Activated B cell treated with CpG ODN at 0.5 μM for 24 hours (primary cell): ENCODE data around the gene IRF4. TPM values are rescaled to one million over a fixed set of nuclear protein-coding genes. Genes with fewer than 3 reads are reported as not detected.
"Not testable (repeated sequence)": the region's sequence is repeated elsewhere in the genome, so short reads cannot be mapped to it uniquely, and the experiment has no call there.

Experiments used
- ATAC-seq: fragments of 200-7000 bp; cut with Tn5 transposase; one replicate; pipeline ENCODE4 v1.10.0; 2021; ENCODE audit warnings: low read depth, mild to moderate bottlenecking, moderate library complexity
- CTCF ChIA-PET: fragments of 350-600 bp; sonication (Branson Sonifier 250); formaldehyde crosslinking; loops from one replicate; lab custom pipeline; 2021; ENCODE audit warnings: antibody characterized with exemption; lab: Charles Lee
- POLR2A ChIA-PET: fragments of 350-600 bp; sonication (Branson Sonifier 250); formaldehyde crosslinking; loops from one replicate; lab custom pipeline; 2021; ENCODE audit warnings: antibody characterized with exemption; lab: Charles Lee
- DNase-seq: peaks from one replicate; pipeline ENCODE4 v3.0.0; 2022
- H3K27ac Mint-ChIP-seq: one replicate; pipeline ENCODE4 v1.8.0; 2020; ENCODE audit warnings: mixed read lengths
- H3K27me3 Mint-ChIP-seq: one replicate; pipeline ENCODE4 v1.8.0; 2021; ENCODE audit warnings: mixed read lengths
- H3K36me3 Mint-ChIP-seq: one replicate; pipeline ENCODE4 v1.8.0; 2021; ENCODE audit warnings: low read depth, mixed read lengths
- H3K4me1 Mint-ChIP-seq: one replicate; pipeline ENCODE4 v1.8.0; 2021; ENCODE audit warnings: mixed read lengths
- H3K4me3 Mint-ChIP-seq: one replicate; pipeline ENCODE4 v1.8.0; 2020; ENCODE audit warnings: mild to moderate bottlenecking, mixed read lengths
- H3K9me3 Mint-ChIP-seq: one replicate; pipeline ENCODE4 v1.8.0; 2020; ENCODE audit warnings: mixed read lengths
- intact Hi-C: fragments of 100-400 bp; cut with micrococcal nuclease; formaldehyde crosslinking; loops from one replicate; pipeline ENCODE4 v1.15.1; 2024
- total RNA-seq: library from RNA; stranded (reverse); gene quantifications from 2 replicates; pipeline ENCODE4 v1.2.3, GENCODE V29; 2022
- TF ChIP-seq, protein P1 (sequence below): fragments of 200-600 bp; IDR thresholded peaks from one replicate; pipeline ENCODE4 v1.8.0; 2022; ENCODE audit warnings: antibody characterized with exemption, mild to moderate bottlenecking

IRF4 gene
- total RNA-seq, 1 donor from 2014 or later = 417 TPM

DNA sequence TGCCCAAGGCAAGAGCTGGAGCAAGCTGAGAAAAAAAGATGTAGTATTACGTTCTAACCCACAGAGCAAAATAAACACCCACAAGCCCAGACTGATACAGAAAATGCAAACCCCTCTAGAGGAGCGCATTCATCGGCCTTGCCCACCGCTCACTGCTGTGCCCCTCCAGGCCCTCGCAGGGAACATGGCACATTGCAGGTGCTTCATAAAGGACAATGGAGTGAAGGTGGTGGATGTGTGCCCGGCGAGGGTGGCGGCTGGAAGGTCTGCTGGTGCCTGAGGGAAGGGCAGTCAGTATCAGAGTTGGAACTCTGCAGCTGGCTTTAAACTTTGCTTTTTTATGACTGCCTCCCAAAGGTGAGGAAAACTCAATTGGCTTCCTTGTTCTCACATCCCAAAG is 18.5 kb upstream of the IRF4 start:
- H3K27ac Mint-ChIP-seq = peak overlapping the region; percentile 43
- no peak for DNase-seq
- ChIA-PET POLR2A (interaction anchor here (0.7 to 2.9 kb wide), 7 partner anchors 19 to 86 kb away, joined by 3 to 17 read pairs (median 4); partner anchors contain the start of gene IRF4), CTCF (interaction anchor here (0.7 to 1.4 kb wide), 2 partner anchors 35 to 145 kb away, joined by 3 read pairs; no protein-coding TSS in a partner anchor)
- H3K27me3 Mint-ChIP-seq = peaks cover 5% of the 10 kb centered on the region
- intact Hi-C loops = no loop called here
- H3K4me1 Mint-ChIP-seq = peaks cover 37% of the 10 kb centered on the region
- H3K36me3 Mint-ChIP-seq = no peaks in the 10 kb centered on the region
- no peak for ATAC-seq
- H3K4me3 Mint-ChIP-seq = peak overlapping the region; percentile 49
- no peaks in the 10 kb centered on the region for H3K9me3 Mint-ChIP-seq
- TF ChIP-seq, protein P1, sequence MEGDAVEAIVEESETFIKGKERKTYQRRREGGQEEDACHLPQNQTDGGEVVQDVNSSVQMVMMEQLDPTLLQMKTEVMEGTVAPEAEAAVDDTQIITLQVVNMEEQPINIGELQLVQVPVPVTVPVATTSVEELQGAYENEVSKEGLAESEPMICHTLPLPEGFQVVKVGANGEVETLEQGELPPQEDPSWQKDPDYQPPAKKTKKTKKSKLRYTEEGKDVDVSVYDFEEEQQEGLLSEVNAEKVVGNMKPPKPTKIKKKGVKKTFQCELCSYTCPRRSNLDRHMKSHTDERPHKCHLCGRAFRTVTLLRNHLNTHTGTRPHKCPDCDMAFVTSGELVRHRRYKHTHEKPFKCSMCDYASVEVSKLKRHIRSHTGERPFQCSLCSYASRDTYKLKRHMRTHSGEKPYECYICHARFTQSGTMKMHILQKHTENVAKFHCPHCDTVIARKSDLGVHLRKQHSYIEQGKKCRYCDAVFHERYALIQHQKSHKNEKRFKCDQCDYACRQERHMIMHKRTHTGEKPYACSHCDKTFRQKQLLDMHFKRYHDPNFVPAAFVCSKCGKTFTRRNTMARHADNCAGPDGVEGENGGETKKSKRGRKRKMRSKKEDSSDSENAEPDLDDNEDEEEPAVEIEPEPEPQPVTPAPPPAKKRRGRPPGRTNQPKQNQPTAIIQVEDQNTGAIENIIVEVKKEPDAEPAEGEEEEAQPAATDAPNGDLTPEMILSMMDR = no peak

DNA sequence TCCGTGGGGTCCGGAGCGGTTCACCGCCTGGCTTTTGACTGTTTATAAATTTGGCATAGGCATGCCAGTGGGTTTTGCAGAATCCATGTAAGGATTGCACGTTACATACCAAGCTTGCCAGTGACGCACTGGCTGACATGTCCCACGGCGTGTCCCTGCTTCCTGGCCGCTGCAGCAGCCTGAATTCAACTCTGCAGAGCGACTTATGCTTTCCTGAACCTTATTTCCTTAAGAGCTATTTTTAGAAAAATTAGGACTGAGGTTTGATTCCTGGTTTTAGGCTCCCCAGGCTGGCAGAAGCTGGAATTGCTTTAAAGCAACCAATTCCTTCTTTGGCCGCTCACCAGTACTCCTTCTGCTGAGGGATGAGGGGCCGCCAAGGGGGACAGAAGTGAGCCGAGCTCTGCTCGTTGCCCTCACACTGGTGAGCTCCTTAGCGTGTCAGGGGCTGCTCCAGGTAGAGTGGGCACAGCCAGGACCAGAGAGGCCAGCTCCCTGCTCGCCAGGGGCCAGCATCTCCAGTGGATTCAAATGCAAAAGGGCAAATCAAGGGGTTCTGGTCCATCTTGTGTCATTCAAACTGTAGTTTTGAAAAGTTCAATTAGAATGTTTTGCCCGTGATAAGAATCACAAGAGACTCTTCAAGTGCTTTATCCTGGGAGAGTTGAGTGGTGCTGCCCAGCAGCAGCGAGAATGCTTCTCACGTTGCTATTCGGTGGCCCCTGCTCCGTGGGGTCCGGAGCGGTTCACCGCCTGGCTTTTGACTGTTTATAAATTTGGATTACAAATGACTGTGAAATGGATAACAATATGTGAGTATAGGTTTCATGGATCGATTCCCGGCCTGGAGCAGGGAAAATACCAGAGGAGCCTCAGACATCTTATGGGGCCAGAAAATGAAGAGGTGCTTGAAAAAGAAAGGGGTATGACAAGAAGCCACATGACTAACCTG is 17.5 kb upstream of the IRF4 start:
- DNase-seq (no peak), ATAC-seq (no peak)
- TF ChIP-seq, protein P1 = no peak
- Mint-ChIP-seq H3K9me3 (no peaks in the 10 kb centered on the region), H3K4me3 (no peak overlapping the region), H3K27ac (peak overlapping the region; percentile 8), H3K27me3 (peaks cover 5% of the 10 kb centered on the region), H3K36me3 (no peaks in the 10 kb centered on the region), H3K4me1 (peaks cover 48% of the 10 kb centered on the region)
- ChIA-PET POLR2A (interaction anchor here (1.1 to 2.9 kb wide), 3 partner anchors 18 to 30 kb away, joined by 4 to 17 read pairs (median 4); partner anchors contain the start of gene IRF4), CTCF (interaction anchor here (0.6 to 1.4 kb wide), 2 partner anchors 10 to 144 kb away, joined by 3 read pairs; no protein-coding TSS in a partner anchor)
- intact Hi-C loops = no loop called here

DNA sequence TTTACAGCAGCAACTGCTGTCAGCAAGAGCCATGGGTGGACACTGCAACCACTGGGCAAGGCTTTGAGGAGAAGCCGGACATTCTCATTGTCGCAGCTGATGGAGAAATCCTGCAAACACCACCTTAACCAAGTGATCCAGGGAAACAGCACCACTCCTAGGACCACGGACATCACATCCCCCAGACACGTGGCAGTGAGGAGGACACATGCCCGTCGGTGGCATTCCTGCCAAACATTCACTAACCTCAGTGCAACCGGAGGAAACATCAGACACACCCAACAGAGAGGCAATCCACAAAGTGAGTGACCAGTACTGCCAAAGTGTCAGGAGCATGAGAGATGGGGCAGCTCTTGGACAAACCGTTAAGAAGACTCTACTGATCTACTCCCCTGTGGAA is 16.6 kb upstream of the IRF4 start:
- Mint-ChIP-seq H3K27ac (no peak overlapping the region), H3K36me3 (no peaks in the 10 kb centered on the region), H3K9me3 (no peaks in the 10 kb centered on the region), H3K4me3 (no peak overlapping the region), H3K4me1 (peaks cover 57% of the 10 kb centered on the region), H3K27me3 (peaks cover 3% of the 10 kb centered on the region)
- CTCF ChIA-PET = no interaction called here
- TF ChIP-seq, protein P1 = no peak
- DNase-seq = no peak
- POLR2A ChIA-PET = interaction anchor here (1.7 kb wide), 1 partner anchor 25 kb away, joined by 5 read pairs; no protein-coding TSS in a partner anchor
- intact Hi-C loops = no loop called here
- no peak for ATAC-seq

DNA sequence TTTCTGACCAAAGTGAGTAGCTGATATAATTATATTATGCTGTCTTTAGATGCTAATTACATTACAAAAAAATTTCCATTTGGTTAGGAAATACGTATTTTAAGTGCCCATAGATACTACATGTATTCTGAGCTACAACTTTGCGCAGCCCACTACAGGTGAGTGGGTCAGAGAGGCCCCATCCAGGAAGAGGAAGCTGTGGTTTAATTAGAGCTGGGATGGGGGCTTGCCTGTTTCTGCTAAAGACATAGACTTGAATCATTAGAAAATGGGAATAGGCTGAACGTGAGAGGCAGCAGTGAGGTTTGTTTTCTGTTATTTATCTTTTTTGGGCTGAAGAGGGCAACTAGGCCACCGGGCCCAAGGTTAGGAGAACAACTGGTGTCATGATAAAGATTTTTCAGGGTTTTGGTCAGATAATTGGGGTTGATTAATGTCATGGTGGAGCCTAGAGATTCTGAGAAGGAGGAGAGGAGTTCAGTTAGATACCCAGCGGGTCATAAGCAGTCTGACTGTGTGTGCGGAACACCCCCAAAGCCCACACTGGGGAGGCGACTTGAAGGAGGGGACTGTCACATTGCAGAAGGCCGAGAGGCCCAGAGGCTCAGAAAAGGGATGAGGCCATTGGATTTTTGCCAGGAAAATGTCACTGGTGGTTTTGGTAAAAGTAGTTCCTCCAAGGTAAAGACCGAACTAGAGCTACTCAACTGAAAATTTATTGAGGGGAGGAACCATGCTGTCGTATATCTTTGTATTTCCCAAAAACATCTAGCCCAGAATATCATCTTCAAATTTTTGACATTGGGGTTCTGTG is 14.5 kb upstream of the IRF4 start:
- intact Hi-C loops = no loop called here
- H3K4me3 Mint-ChIP-seq = peak overlapping the region; percentile 49
- H3K27me3 Mint-ChIP-seq = no peaks in the 10 kb centered on the region
- H3K4me1 Mint-ChIP-seq = peaks cover 73% of the 10 kb centered on the region
- peak; percentile 45 for ATAC-seq
- peak overlapping the region; percentile 67 for H3K27ac Mint-ChIP-seq
- ChIA-PET POLR2A (interaction anchor here (1.0 to 6.8 kb wide), 9 partner anchors 11 to 189 kb away, joined by 3 to 84 read pairs (median 5); partner anchors contain the start of gene IRF4), CTCF (interaction anchor here (1.2 to 2.0 kb wide), 4 partner anchors 17 to 149 kb away, joined by 4 to 6 read pairs (median 4); no protein-coding TSS in a partner anchor)
- TF ChIP-seq, protein P1 = no peak
- H3K9me3 Mint-ChIP-seq = no peaks in the 10 kb centered on the region
- no peak for DNase-seq
- H3K36me3 Mint-ChIP-seq = no peaks in the 10 kb centered on the region

DNA sequence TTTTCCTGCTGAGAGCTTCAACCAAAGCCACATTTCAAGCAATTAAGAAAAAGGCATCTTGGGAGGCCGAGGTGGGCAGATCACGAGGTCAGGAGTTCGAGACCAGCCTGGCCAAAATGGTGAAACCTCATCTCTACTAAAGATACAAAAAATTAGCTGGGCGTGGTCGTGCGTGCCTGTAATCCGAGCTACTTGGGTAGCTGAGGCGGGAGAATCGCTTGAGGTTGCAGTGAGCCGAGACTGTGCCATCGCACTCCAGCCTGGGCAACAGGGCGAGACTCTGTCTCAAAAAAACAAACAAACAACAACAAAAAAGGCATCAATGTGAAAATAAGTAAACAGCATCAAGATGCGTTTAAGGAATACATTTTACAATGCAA is 13.9 kb upstream of the IRF4 start:
- H3K27ac Mint-ChIP-seq = peak overlapping the region; percentile 67
- POLR2A ChIA-PET = interaction anchor here (1.0 to 6.8 kb wide), 4 partner anchors 14 to 189 kb away, joined by 3 to 84 read pairs (median 5); partner anchors contain the start of gene IRF4

More for the DNA sequence above, 13.9 kb upstream of the IRF4 start:
- CTCF ChIA-PET = interaction anchor here (1.2 to 1.4 kb wide), 2 partner anchors 17 to 65 kb away, joined by 4 read pairs; no protein-coding TSS in a partner anchor
- H3K9me3 Mint-ChIP-seq, H3K36me3 Mint-ChIP-seq, DNase-seq, H3K27me3 Mint-ChIP-seq, ATAC-seq, H3K4me3 Mint-ChIP-seq: not testable (repeated sequence)
- intact Hi-C loops = loop anchor here (1.0 to 2.0 kb wide), 5 partner anchors 14 to 61 kb away; partner anchors contain the start of gene IRF4
- peaks cover 69% of the 10 kb centered on the region for H3K4me1 Mint-ChIP-seq
